HG03060 (cell line): ENCODE results near the gene SCP2.

Experiments used
- ATAC-seq: cut with Tn5 transposase; IDR thresholded peaks from one replicate; pipeline ENCODE4 v1.9.1; 2021; ENCODE audit warnings: low read depth, moderate number of reproducible peaks; ENCODE audit not compliant: unreplicated experiment

The SCP2 gene

DNA sequence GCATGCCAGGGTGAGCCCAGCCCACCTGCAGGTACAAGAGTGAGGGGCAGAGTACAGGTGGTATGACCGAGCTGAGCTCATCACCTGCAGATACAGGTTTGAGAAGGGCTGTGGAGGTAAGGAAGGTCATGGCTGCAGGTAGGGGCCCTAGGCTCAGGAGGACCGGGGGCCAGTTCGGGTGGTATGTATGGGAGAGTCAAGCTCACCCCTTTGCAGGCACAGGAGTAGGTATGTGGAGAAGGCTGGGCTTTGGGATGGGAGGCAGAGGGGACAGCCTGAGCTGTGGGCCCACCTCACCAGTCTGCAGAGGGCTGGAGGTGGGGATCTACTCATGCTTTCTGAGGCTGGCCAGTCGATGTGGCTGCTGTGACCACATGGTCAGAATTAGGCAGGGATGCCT, 152.2 kb downstream of the SCP2 start:
- ATAC-seq = no peak

DNA sequence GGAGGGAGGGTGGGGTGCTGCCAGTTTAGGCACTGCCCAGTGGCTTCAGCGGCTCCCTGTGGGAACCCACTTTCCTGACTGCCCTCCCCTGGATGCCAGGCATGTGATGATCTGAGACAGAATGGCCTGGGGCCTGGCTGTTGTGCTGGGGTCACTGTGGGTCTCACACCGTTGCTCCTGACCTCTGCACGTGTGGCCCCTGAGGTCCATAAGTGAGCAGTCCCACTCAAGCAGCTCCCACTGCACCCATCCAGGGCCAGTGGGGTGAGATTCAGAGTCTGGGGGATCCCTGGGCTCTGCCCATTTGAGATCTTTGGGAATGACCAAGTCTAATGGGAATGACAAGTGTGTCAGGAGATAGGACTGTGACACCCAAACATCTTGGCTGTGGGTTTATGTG, 153.0 kb downstream of the SCP2 start:
- no peak for ATAC-seq

DNA sequence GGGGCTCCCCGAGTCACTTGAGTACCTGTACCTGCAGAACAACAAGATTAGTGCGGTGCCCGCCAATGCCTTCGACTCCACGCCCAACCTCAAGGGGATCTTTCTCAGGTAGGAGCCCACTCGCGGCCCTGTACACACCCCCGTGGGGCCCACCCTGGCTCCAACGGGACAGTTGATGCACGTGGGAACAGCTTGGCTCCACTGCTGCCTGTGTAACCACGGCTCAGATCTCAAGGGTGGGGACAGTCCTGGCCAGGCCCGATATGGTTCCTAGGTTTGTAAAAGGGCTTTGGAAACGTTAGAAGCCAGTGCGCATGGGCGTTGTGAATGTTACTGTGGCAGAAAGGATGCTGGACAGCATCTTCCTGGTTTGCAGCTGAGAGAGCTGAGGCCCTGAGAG, 153.7 kb downstream of the SCP2 start:
- ATAC-seq = no peak

DNA sequence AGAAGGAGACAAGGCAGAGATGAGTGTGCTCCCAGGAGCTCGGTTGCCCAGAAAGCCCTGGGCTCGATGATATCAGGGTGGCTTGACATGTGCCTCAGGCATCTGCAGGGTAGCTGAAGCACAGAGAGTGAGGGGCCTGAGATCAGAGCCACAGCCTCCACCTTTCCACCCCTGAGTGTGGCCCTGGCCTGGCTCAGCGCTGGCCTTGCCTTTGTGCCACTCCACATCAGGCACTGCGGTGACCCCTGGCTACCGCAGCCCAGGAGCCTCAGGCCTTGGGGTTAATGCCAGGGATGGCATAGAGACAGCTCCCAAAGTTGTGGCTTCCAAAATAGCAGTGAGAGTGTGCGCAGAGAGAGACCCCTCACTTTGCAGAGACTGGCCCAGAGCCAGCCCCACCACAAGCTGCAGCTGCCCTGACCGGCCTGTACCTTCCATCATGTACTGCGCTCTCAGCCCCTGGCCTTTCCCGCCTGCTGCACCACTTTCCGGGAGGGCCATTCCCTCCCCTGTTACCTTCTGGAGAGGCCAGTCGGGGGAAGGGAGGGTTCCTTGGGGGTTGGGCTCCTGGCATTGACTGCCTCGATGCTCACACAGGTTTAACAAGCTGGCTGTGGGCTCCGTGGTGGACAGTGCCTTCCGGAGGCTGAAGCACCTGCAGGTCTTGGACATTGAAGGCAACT, 154.4 kb downstream of the SCP2 start:
- no peak for ATAC-seq

DNA sequence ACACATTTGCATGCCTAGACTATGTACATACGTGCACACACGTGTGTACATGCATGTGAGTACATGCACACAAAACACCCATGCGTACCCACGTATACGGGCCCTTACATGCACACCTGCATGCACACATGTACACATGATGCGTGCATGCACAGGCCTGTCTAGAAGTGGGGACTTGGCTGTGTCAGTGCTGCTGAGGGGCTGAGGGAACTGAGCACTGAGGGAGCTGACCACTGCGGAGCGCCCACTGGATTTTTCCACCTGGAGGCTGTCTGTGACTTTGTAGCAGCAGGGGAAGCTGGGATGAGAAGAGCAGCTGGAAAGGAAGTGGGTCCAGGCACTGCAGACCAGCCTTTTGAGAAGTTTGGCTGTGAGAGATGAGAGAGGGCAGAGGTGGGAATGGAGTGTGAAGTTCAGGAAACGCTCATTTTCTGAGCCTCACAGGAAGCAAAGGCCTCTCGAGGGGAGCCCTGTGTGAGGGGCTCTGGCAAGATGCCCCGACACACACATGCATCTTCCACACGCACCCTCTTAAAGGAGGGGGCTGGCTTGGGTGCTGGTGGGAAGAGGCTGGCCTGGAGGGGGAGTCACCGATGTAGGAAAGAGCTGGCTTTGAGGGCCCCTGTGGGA, 155.9 kb downstream of the SCP2 start:
- no peak for ATAC-seq

DNA sequence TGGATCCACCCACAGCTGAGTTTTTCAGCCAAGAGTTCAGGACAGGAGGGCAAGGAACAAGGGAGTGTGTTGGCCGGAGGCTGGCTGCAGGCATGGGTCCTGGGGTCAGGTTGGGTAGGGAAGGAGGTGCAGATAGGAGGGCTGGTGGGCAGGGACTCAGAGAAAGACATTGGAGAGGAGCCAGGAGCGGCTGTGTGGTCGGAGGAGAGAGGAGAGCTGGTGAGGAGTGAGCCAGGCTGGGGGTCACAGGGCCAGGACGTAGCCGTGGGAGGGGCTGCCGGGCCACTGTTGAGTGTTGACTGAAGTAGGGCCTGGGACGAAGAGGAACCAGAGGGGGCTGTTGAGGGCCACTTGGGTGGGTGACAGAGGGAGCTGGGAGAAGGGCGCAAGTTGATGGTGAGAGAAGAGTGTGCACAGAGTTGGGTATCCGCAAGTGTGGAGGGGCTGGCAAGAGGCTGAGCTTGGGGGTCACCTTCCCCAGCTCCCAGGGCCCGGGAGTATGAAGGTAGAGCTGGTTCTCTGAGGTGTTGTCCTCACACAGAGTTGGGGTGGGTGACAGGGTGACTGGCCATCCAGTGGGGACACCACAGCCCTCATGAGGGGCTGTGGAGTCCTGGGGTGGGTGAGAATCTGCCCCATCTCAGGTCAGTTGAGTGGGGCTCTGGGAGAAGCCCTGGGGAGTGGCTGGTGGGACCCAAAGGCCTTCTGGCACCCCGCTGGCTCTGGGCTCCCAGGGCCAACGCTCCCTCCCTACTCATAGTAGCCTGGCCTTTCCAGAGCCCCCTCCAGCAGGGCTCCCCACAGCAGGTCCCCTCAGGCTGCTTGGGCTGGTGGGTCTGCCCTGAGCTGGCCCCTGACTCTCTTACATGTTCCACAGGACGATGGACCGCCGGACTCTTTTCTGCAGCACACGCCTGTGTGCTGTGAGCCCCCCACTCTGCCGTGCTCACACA, 156.8 kb downstream of the SCP2 start:
- ATAC-seq = no peak

DNA sequence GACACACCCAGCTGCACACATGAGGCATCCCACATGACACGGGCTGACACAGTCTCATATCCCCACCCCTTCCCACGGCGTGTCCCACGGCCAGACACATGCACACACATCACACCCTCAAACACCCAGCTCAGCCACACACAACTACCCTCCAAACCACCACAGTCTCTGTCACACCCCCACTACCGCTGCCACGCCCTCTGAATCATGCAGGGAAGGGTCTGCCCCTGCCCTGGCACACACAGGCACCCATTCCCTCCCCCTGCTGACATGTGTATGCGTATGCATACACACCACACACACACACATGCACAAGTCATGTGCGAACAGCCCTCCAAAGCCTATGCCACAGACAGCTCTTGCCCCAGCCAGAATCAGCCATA, 157.5 kb downstream of the SCP2 start:
- no peak for ATAC-seq

DNA sequence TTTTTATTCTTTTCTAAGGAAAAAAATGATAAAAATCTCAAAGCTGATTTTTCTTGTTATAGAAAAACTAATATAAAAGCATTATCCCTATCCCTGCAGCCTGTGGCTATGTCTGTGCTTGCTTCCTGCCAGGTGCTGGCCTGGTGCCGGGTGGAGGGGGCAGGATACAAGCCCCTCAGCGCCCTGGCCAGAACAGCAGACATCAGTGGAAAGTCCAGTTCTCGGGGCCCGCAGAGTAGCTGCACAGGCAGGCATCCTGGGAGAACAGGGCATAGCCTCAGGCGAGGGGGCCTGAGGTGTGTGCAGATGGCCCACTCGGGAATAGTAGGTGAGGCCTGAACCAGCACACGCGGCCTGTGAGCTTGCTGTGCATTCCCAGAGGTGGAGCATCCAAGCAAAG, 158.3 kb downstream of the SCP2 start:
- ATAC-seq = no peak

DNA sequence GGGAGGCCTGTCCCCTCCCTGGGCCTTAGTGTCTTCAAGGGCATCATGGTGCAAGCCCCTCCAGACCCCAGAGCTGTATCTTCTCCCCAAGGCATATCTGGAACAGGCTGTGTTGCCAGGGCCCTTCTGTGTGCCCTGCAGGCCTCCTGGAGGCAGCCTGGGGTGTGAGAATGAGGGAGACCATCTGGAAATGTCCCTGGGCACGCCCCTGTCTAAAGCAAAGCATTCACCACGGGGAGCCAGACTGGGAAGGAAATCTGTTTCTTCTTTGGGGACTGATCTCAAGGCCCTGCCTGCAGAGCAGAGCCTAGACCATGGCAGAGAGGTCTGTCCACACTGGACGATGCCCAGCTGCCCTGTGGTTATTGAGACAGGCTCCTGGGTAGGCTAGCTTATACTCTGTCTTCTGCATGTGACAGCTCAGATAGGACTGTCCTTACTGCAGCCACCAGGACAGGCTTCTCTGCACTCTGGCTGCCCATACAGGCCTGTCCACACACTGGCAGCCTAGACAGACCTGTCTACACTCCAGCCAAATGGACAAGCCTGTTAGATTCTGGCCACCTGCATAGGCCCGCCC, 159.5 kb downstream of the SCP2 start:
- no peak for ATAC-seq

DNA sequence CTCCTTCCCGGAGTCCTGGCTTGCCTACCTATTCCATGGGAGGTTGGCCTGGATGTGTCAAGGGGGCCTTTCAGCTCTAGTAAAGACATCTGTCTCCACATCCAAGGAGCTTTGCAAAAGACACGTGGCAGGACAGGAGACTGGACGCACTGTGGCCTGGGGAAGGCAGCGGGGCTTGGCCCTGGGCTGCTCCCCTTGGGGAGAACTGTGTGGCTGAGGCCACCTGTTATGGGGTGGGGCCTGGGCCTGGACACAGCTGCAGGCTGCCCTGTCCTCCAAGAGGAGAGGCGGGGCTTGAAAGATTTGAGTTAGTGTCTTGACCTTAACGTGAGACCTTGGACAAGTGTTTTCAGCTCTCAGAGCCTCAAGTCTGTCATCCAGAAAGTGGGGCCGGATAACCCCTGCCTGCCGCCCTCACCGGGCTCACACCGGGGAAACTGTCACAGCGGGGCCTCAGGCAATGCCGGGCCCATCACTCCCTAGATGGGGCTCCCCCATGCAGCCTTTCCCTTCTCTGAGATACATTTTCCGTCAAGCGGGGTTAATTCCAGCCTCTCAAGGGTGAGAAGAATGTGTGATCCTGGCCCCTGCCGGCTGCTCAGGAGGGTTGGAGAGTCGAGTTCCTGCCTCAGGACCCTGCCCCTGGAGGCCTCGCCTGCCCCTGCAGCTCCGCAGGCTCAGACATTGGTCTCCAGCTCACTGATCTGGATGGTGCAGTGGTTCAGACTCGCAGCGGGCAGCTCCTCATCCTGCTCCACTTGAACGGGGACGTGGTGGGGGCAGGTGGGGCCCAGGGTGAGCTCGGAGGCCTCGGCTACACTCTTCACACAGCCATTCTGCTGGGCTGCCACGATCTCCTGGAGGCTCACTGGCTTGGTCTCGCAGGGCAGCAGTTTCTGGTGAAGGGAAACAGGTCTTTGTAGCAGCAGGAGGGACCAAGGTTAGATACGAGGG, 160.5 kb downstream of the SCP2 start:
- no peak for ATAC-seq

DNA sequence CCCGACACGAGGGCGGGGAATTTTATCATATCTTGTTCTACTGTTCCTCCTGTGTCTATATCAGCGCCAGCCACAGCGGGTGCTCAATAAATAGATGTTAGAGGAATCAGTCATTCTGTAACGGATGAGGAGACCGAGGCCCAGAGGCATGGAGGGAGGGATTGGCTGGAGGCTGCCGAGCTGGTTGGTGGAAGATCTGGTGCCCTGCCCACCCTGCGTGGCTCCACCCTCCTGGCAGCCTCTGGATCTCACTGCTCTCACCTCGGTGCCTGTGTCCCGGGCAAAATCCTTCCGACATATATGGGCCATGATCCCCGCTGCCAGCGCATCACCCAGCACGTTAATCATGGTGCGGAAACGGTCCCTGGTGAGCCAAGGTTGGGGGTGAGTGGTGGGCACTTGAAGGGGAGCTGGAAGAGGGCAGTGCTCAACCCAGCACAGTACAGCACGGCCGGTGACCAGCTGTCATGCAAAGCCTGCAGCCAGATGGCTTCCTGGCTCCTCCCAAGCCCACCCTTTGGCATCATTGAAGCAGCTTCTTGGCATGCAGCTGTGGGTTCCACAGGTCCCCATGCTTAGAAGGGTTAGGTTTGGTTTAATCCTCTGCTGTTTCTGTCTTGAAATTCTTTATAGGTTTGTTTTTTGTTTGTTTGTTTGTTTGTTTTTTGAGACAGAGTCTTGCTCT, 161.7 kb downstream of the SCP2 start:
- ATAC-seq = no peak

DNA sequence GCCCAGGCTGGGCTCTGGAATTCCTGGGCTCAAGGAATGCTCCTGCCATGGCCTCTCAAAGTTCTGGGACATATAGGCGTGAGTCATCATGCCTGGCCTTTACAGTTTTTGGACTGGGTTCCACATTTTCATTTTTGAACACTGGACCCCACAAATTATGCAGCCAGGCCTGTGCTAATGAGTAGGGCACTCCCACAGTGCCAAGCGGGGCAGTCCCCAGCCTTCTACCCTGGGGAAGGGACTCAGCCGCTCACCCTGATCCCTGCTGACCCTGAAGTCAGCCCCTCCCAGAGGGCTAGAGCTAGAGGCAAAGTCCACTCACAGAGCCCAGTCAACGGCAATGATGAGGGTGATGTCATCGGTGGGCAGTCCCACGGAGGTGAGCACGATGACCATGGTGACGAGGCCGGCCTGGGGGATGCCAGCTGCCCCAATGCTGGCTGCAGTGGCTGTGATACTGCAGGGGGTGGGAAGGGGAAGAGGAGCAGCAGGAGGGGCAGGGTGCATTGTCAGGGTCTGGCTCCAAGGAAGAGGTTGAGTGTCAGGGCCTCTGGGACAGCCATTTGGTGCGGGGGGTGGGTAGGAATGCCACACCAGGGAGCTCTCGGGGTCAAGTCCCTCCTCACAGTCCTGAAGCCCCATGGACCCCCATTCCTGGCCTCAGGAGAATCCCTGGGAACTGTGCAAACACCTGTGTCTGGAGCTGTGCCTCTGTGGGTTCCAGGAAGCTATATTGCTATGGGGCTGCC, 162.6 kb downstream of the SCP2 start:
- ATAC-seq = no peak

DNA sequence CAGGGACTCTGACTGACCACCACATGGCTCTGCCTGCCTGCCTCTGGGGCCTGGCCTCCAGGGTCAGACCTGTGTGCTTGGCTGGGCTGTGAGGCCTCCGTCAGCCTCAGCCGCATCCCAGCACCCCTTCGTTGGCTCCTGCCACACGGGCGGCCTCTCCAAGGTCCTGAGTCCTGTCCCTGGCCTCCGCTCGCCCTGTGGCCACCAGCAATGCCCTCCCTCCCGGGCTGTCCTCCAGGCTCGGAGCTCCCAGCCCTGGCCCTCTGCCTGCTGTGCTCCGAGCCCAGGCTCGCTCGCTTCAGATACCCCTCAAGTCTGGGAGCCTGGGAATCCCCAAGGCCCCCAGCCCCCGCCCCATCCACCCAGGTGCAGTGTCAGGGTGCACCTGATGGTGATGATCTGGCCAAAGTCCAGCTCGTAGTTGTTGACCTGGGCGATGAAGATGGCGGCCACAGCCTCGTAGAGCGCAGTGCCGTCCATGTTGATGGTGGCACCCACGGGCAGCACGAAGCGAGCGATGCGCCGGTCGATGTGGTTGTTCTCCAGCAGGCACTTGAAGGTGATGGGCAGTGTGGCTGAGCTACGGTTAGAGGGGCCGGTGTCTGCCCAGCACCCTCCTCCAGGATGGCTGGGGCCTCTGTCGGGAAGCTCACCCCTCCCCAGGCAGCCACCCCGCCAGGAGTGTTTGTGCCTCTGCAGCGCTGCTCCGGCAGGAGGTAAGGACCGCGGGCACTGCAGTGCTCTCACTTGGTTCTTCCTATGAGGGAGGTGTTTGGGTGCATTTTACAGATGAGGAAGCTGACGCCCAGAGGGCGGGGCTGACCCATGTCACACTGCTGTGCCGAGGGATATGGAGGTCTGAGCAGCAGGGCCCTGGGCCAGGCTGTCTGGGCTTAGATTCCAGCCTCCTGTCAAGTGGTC, 163.4 kb downstream of the SCP2 start:
- ATAC-seq = no peak

DNA sequence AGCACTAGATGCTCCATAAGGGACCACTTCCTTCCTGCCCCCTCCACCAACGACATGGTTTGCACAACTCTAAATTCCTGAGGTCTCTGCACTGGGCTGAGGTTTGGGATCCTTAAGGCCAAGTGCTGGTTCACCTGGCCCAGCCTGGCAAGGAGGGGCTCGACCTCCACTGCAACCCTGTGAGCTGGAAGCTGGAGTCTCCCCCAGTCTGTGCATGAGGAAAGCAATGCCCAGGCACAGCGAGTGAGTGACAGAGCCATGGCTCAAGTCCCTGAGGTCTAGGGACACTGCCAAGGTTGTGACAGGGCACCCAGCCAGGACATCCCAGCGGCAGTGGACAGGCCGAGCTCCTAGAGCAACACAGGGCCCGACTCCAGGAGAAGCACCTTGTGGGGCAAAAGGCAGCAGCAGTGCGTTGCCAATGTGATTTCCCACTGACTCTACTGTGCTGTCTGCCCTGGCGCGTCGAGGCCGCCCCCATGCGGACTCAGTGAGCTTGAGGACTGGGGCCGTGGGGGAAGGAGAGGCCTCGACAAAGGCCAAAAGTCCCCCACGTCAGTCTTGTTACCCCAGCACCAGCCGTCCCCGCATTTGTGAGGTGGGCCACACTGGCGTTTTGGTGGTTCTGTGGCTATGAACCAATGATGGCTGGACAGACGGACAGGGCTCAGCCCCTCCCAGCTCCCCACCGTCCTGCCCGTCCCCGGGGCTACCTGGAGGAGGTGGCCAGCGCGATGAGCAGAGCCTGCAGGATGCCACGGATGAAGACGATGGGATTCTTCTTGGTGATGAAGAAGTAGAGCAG, 165.0 kb downstream of the SCP2 start:
- no peak for ATAC-seq

DNA sequence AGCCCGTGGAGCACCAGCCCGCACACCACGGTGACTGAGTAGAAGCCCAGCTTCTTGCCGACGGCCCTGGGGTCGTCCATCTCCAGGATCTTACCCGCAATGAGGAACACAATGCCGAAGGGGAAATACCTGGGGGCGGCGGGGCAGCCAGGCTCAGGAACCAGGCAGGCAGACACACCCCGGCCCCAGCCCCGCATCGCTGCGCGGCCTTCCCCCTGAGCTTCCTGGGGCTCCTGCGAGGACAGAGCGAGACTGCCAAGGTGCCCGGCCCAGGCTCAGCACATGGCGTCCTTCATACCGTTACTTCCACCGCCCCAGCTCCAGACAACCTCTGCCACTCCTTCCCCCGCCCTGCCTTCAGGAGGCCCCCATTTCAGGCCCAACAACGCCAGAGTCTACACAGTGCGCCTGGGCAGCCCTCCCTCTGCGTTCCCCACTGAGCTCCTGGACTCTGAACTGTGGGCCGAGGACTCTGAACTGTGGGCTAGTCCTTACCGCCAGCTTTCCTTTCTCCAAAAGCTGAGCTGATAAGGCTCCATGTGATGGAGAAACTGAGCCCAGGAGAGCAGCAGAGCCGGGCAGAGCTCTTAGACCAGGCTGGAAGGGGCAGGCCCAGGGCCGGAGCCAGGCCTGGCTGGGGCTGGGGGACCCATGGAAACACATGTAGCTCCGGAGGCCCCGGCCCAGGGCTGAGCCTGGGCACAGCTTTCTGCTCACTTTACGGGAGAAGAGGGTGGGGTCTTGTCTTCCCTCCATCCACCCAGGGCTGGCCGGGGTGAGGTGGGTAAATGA, 165.8 kb downstream of the SCP2 start:
- ATAC-seq = no peak

DNA sequence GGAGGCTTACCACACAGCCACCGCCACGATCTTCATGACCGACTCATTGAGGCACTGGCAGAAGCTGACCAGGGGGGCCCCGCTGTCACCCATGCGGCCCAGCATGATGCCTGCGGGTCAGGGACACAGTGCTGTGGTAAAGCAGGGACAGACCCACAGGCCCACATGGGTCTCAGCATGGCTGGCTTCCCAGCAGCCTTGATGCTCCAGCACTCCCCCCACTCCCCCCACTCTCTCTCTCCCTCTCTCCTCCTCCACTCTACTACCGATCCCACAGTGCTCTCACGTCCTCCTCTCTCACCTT, 166.3 kb downstream of the SCP2 start:
- no peak for ATAC-seq
